ENCODE data around the gene MYH9.

Gene MYH9

GRCh38 chr22:36303115-36303467 is 84.7 kb downstream of the MYH9 start:
- TF ChIP-seq, protein P1, sequence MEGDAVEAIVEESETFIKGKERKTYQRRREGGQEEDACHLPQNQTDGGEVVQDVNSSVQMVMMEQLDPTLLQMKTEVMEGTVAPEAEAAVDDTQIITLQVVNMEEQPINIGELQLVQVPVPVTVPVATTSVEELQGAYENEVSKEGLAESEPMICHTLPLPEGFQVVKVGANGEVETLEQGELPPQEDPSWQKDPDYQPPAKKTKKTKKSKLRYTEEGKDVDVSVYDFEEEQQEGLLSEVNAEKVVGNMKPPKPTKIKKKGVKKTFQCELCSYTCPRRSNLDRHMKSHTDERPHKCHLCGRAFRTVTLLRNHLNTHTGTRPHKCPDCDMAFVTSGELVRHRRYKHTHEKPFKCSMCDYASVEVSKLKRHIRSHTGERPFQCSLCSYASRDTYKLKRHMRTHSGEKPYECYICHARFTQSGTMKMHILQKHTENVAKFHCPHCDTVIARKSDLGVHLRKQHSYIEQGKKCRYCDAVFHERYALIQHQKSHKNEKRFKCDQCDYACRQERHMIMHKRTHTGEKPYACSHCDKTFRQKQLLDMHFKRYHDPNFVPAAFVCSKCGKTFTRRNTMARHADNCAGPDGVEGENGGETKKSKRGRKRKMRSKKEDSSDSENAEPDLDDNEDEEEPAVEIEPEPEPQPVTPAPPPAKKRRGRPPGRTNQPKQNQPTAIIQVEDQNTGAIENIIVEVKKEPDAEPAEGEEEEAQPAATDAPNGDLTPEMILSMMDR (IDR thresholded peaks at IDR 0.05; ENCODE audit: borderline replicate concordance, control extremely low read depth, extremely low read depth, insufficient read depth, missing control alignments) = no peak
- in situ Hi-C loops (cut with MboI; ENCODE audit: low sequenced_read_pairs, unreplicated experiment) = no loop called here
- no peak for DNase-seq (ENCODE audit: low spot score)

GRCh38 chr22:36302439-36303114 is 85.2 kb downstream of the MYH9 start:
- TF ChIP-seq, protein P1 (IDR thresholded peaks at IDR 0.05; ENCODE audit: borderline replicate concordance, control extremely low read depth, extremely low read depth, insufficient read depth, missing control alignments) = no peak
- in situ Hi-C loops (cut with MboI; ENCODE audit: low sequenced_read_pairs, unreplicated experiment) = no loop called here
- DNase-seq (ENCODE audit: low spot score) = no peak

DNA sequence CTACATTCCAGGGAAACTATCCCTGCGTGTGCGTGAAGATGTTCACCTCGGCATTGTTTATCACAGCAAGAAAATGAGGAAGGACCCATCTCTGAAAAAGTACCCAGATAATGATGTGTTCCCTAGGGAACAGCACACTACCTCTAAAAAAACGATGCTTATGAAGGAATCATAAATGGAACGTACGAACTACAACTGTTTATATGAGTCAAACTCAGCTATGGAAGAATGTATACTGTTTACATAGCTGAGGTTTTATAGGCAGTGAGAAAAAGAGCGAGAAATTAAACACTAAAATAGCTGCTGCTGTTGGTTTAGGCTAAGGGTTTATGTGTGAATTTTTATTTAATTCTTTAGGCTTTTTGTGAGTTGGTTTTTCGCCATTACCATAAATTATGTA is 85.9 kb downstream of the MYH9 start:
- in situ Hi-C loops (cut with MboI; ENCODE audit: low sequenced_read_pairs, unreplicated experiment) = no loop called here
- DNase-seq (ENCODE audit: low spot score) = no peak
- TF ChIP-seq, protein P1 (IDR thresholded peaks at IDR 0.05; ENCODE audit: borderline replicate concordance, control extremely low read depth, extremely low read depth, insufficient read depth, missing control alignments) = no peak

DNA sequence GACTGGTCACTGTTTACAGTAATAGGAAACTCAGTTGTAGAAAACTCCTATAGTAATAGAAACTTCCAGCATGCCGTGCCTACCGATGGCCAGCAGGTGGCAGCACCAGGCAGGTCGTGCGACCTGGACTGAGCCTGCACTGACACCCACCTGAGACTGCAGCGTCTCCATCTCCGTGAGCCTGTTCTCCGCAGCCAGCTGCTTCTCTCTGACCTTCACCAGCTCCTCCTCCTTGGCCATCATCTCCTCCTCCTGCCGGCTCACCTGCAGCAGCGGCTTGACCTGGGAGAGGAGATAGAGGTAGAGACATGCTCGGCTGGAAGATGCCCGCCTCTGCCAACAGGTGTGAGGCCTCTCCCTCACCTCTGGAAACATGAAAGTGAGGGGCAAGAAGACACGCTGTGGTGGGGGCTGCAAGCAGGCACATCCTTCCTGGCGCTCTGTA is 86.4 kb downstream of the MYH9 start:
- peak; percentile 88 for DNase-seq (ENCODE audit: low spot score)
- in situ Hi-C loops (cut with MboI; ENCODE audit: low sequenced_read_pairs, unreplicated experiment) = no loop called here
- TF ChIP-seq, protein P1 (IDR thresholded peaks at IDR 0.05; ENCODE audit: borderline replicate concordance, control extremely low read depth, extremely low read depth, insufficient read depth, missing control alignments) = peak; percentile 89

DNA sequence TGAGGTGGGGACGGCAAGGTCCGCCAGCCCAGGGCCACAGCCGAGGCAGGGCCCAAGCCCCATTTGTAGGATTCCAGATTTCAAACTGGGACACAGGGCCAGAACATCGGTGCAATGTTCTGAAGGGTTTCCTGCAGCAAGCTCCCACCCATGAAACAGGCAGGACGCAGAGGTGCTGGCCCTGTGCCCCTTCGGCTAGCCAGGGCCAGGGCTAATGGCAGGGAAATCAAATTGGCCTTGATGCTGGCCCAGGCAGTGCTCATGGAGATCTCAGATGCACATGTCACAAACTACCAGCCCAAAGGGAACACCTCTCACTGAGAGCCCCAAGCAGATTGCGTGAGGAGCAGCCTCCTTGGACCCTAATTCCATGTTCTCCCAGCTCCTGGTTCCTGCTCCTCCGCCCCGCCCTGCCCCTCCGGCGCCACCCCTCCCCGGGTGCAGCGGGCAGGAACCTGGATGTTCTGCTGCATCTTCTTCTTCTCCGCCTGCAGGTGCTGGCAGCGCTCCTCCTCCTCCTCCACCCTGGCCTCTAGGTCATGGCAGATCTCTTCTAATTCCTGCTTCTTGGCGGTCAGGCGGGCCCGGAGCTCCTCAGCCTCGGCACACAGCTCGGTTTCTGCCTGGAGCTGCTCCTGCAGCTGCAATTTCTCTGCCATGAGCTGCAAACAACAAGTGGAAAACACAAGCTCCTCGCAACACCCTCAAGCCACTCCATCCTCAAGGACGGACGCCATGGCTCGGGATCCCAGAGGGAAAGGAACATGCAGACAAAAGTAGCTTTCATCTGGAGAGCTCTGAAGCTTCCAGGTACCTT is 87.2 kb downstream of the MYH9 start:
- no peak for DNase-seq (ENCODE audit: low spot score)
- in situ Hi-C loops (cut with MboI; ENCODE audit: low sequenced_read_pairs, unreplicated experiment) = no loop called here
- TF ChIP-seq, protein P1 (IDR thresholded peaks at IDR 0.05; ENCODE audit: borderline replicate concordance, control extremely low read depth, extremely low read depth, insufficient read depth, missing control alignments) = no peak

GRCh38 chr22:36299911-36300310 is 87.9 kb downstream of the MYH9 start:
- DNase-seq (ENCODE audit: low spot score) = no peak
- in situ Hi-C loops (cut with MboI; ENCODE audit: low sequenced_read_pairs, unreplicated experiment) = no loop called here
- TF ChIP-seq, protein P1 (IDR thresholded peaks at IDR 0.05; ENCODE audit: borderline replicate concordance, control extremely low read depth, extremely low read depth, insufficient read depth, missing control alignments) = no peak
